ENCODE measurements around the gene ENO3. TPM values are rescaled to one million over a fixed set of nuclear protein-coding genes. Genes with fewer than 3 reads are reported as not detected.

The ENO3 gene

GRCh38 chr17:5003214-5003867 lies 52.4 kb downstream of the ENO3 start:
- WGBS: 97% methylated on average over 17 of the region's 18 CpGs
- Histone ChIP-seq H3K4ac (ENCODE audit: low read depth in 1 of 2, low read length in 2 of 2) (no peak overlapping the region), H3K23ac (ENCODE audit: low read length in 2 of 2) (no peak overlapping the region), H2BK120ac (ENCODE audit: low read depth, low read length) (no peak overlapping the region), H3K4me2 (ENCODE audit: low read length, poor library complexity, severe bottlenecking) (no peak overlapping the region), H3K4me3 (ENCODE audit: insufficient read depth in 1 of 2, low read depth in 1 of 2, low read length in 2 of 2) (peak overlapping the region in 1 of 2 experiments; percentile 26), H3K9me3 (ENCODE audit: control insufficient read depth, low read length) (no peaks in the 10 kb centered on the region), H3K27ac (ENCODE audit: low read length, poor library complexity, severe bottlenecking) (no peak overlapping the region), H2BK12ac (ENCODE audit: low read length in 2 of 2) (no peak overlapping the region), H3K18ac (ENCODE audit: low read depth in 1 of 2, low read length in 2 of 2) (no peak overlapping the region), H3K36me3 (ENCODE audit: control insufficient read depth in 1 of 2, insufficient read depth in 2 of 2, low read depth in 1 of 2, low read length in 2 of 2) (peaks cover 76 to 83% of the 10 kb centered on the region in 2 experiments), H2BK5ac (ENCODE audit: low read depth, low read length, poor library complexity, severe bottlenecking) (no peak overlapping the region), H2AFZ (ENCODE audit: low read depth, low read length) (no peak overlapping the region), H2AK5ac (ENCODE audit: low read length, severe bottlenecking) (no peak overlapping the region), H3K27me3 (ENCODE audit: control insufficient read depth in 1 of 2, insufficient read depth in 1 of 2, low read length in 2 of 2) (no peaks in the 10 kb centered on the region), H2BK15ac (ENCODE audit: low read depth, poor library complexity, severe bottlenecking) (no peak overlapping the region), H4K8ac (ENCODE audit: low read length) (no peak overlapping the region), H3K14ac (ENCODE audit: low read length in 2 of 2) (no peak overlapping the region), H3K4me1 (ENCODE audit: control insufficient read depth, insufficient read depth, low read depth, low read length) (peaks cover 24% of the 10 kb centered on the region), H3K9ac (ENCODE audit: low read length) (no peak overlapping the region), H3K79me1 (replicated peaks; ENCODE audit: low read length, poor library complexity, severe bottlenecking) (peaks cover 56% of the 10 kb centered on the region), H4K91ac (ENCODE audit: low read length) (no peak overlapping the region)
- DNase-seq: no peak

Small RNA genes within 50 kb of the gene (small RNA-seq; reads per million reads assigned to genes)
- 1.4 reads per million for gene MIR6864 (ENCODE audit: low read depth)
- gene MIR6865 (ENCODE audit: low read depth): not detected

All from mesenchymal stem cell (in vitro differentiated cells and primary cell).